ENCODE measurements around the gene WHRN.

DNA sequence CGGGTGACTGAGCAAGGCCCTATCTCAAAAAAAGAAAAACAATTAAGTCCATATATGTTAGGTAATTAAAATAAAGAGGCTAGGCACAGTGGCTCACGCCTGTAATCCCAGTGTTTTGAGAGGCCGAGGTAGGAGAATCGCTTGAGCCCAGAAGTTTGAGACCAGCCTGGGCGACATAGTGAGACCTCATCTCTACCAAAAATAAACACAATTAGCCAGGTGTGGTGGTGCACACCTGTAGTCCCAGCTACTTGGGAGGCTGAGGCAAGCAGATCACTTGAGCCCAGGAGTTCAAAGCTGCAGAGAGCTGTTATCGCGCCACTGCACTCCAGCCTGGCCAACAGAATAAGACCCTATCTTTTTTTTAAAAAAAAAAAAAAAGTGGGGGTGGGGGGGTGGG is 12.3 kb downstream of the WHRN start:
- TF ChIP-seq ZNF274 (IDR thresholded peaks at IDR 0.05; ENCODE audit: low read depth, low read length) (no peak), YY1 (IDR thresholded peaks at IDR 0.05; ENCODE audit: insufficient read depth, insufficient read length) (no peak)

All from NT2/D1 (cell line).